ENCODE results near the gene EIF4B. TPM values are rescaled to one million over a fixed set of nuclear protein-coding genes. Genes with fewer than 3 reads are reported as not detected.

EIF4B gene
- polyA plus RNA-seq, 1 donor from 2014 or later, result 104 TPM

- Mint-ChIP-seq H3K4me3 (no peak overlapping the region), H3K36me3 (peaks cover 5% of the 10 kb centered on the region), H3K27ac (no peak overlapping the region), H3K27me3 (no peaks in the 10 kb centered on the region), H3K9me3 (no peaks in the 10 kb centered on the region), H3K4me1 (peaks cover 0 to 7% (median 3%) of the 10 kb centered on the region in 3 donors)
These were observed 57.7 kb downstream of the EIF4B start for GRCh38 chr12:53063708-53064612.

- peaks cover 0 to 7% (median 3%) of the 10 kb centered on the region in 3 donors for H3K4me1 Mint-ChIP-seq
- H3K27ac Mint-ChIP-seq, result peak overlapping the region in 1 of 3 donors; percentile 44
- H3K27me3 Mint-ChIP-seq, result no peaks in the 10 kb centered on the region
- H3K4me3 Mint-ChIP-seq, result no peak overlapping the region
- H3K9me3 Mint-ChIP-seq, result no peaks in the 10 kb centered on the region
- H3K36me3 Mint-ChIP-seq, result peaks cover 5% of the 10 kb centered on the region
These were observed 58.6 kb downstream of the EIF4B start for GRCh38 chr12:53064613-53065436.

GRCh38 chr12:53065470-53065869, 59.2 kb downstream of the EIF4B start:
- Mint-ChIP-seq H3K4me3 (no peak overlapping the region), H3K9me3 (no peaks in the 10 kb centered on the region), H3K27ac (peak overlapping the region in 1 of 3 donors; percentile 44), H3K4me1 (peaks cover under 1 to 7% (median 3%) of the 10 kb centered on the region in 3 donors), H3K36me3 (peaks cover 8% of the 10 kb centered on the region), H3K27me3 (no peaks in the 10 kb centered on the region)

- Mint-ChIP-seq H3K27ac (peak overlapping the region in 1 of 3 donors; percentile 40), H3K36me3 (peaks cover 8% of the 10 kb centered on the region)
These were observed 60.0 kb downstream of the EIF4B start for GRCh38 chr12:53065975-53066931.

GRCh38 chr12:53067074-53067992, 61.1 kb downstream of the EIF4B start:
- H3K4me1 Mint-ChIP-seq, result peaks cover 4 to 10% (median 7%) of the 10 kb centered on the region in 3 donors
- H3K27me3 Mint-ChIP-seq, result no peaks in the 10 kb centered on the region
- H3K27ac Mint-ChIP-seq, result no peak overlapping the region
- no peaks in the 10 kb centered on the region for H3K9me3 Mint-ChIP-seq
- H3K4me3 Mint-ChIP-seq, result no peak overlapping the region
- H3K36me3 Mint-ChIP-seq, result peaks cover 8% of the 10 kb centered on the region

More at GRCh38 chr12:53065975-53066931, 60.0 kb downstream of the EIF4B start:
- Mint-ChIP-seq H3K4me1 (peaks cover 4 to 7% (median 6%) of the 10 kb centered on the region in 3 donors), H3K9me3 (no peaks in the 10 kb centered on the region), H3K27me3 (no peaks in the 10 kb centered on the region), H3K4me3 (peak overlapping the region in 1 of 4 donors; percentile 54)

GRCh38 chr12:53067993-53068770, 61.9 kb downstream of the EIF4B start:
- Mint-ChIP-seq H3K4me1 (peaks cover 10 to 17% (median 13%) of the 10 kb centered on the region in 3 donors), H3K4me3 (no peak overlapping the region), H3K27me3 (no peaks in the 10 kb centered on the region), H3K9me3 (no peaks in the 10 kb centered on the region), H3K36me3 (peaks cover 10% of the 10 kb centered on the region), H3K27ac (no peak overlapping the region)

GRCh38 chr12:53068811-53069585, 62.7 kb downstream of the EIF4B start:
- H3K36me3 Mint-ChIP-seq, result peaks cover 10% of the 10 kb centered on the region
- H3K4me3 Mint-ChIP-seq, result no peak overlapping the region
- no peak overlapping the region for H3K27ac Mint-ChIP-seq
- H3K27me3 Mint-ChIP-seq, result no peaks in the 10 kb centered on the region
- no peaks in the 10 kb centered on the region for H3K9me3 Mint-ChIP-seq
- peaks cover 11 to 18% (median 13%) of the 10 kb centered on the region in 3 donors for H3K4me1 Mint-ChIP-seq

GRCh38 chr12:53069621-53070410, 63.6 kb downstream of the EIF4B start:
- Mint-ChIP-seq H3K27me3 (no peaks in the 10 kb centered on the region), H3K4me3 (no peak overlapping the region), H3K27ac (no peak overlapping the region), H3K9me3 (no peaks in the 10 kb centered on the region), H3K4me1 (peaks cover 13 to 21% (median 19%) of the 10 kb centered on the region in 3 donors), H3K36me3 (peaks cover 10% of the 10 kb centered on the region)

GRCh38 chr12:53070877-53071492, 64.7 kb downstream of the EIF4B start:
- Mint-ChIP-seq H3K4me3 (no peak overlapping the region), H3K9me3 (no peaks in the 10 kb centered on the region), H3K27me3 (no peaks in the 10 kb centered on the region), H3K4me1 (peaks cover 14 to 22% (median 21%) of the 10 kb centered on the region in 3 donors), H3K27ac (no peak overlapping the region), H3K36me3 (peaks cover 8% of the 10 kb centered on the region)

- no peak overlapping the region for H3K27ac Mint-ChIP-seq
- no peaks in the 10 kb centered on the region for H3K9me3 Mint-ChIP-seq
- peaks cover 10% of the 10 kb centered on the region for H3K36me3 Mint-ChIP-seq
- no peak overlapping the region for H3K4me3 Mint-ChIP-seq
- H3K4me1 Mint-ChIP-seq, result peaks cover 12 to 22% (median 20%) of the 10 kb centered on the region in 3 donors
- no peaks in the 10 kb centered on the region for H3K27me3 Mint-ChIP-seq
These were observed 65.6 kb downstream of the EIF4B start for GRCh38 chr12:53071591-53072551.
